Measurements from ENCODE around the gene STXBP4. TPM values are rescaled to one million over a fixed set of nuclear protein-coding genes. Genes with fewer than 3 reads are reported as not detected.

Gene STXBP4
- total RNA-seq, 5 donors from 2014 or later (not counting 1 experiment from before 2014, with no cell fraction given), result 5.7 to 10.6 (median 9.1) TPM

GRCh38 chr17:55201308-55201932 lies 232.9 kb downstream of the STXBP4 start:
- H3K36me3 Mint-ChIP-seq, result peaks cover 5% of the 10 kb centered on the region
- Histone ChIP-seq H3K4me1 (ENCODE audit: control insufficient read depth in 1 of 2, extremely low read depth in 1 of 2, insufficient read depth in 2 of 2, low read length in 2 of 2) (no peaks in the 10 kb centered on the region), H3K27ac (ENCODE audit: low read length) (no peak overlapping the region), H3K36me3 (ENCODE audit: control insufficient read depth in 2 of 2, extremely low read depth in 1 of 2, insufficient read depth in 1 of 2, low read length in 1 of 2) (no peaks in the 10 kb centered on the region), H3K9me3 (no peaks in the 10 kb centered on the region), H3K4me3 (ENCODE audit: control insufficient read depth in 1 of 2, extremely low read depth in 1 of 2, low read length in 1 of 2) (no peak overlapping the region), H3K27me3 (replicated peaks in 1 of 2; ENCODE audit: control insufficient read depth in 2 of 2, extremely low read depth in 1 of 2, insufficient read depth in 2 of 2, low read length in 1 of 2) (no peaks in the 10 kb centered on the region)
- CTCF ChIA-PET, result no interaction called here
- WGBS (ENCODE audit: insufficient coverage), result 33% methylated on average over 3 of the region's 5 CpGs
- H3K9me3 Mint-ChIP-seq, result peaks cover 0 to 12% (median 4%) of the 10 kb centered on the region in 3 donors
- POLR2A ChIA-PET, result no interaction called here
- no peak overlapping the region for H3K4me3 Mint-ChIP-seq
- no peaks in the 10 kb centered on the region for H3K4me1 Mint-ChIP-seq
- peaks cover 13 to 22% of the 10 kb centered on the region in 2 donors for H3K27me3 Mint-ChIP-seq
- no peak overlapping the region for H3K27ac Mint-ChIP-seq
- no peak for DNase-seq
- ATAC-seq (replicated peaks in 1 of 4), result no peak

GRCh38 chr17:55202896-55203295 lies 234.3 kb downstream of the STXBP4 start:
- H3K4me3 Mint-ChIP-seq, result no peak overlapping the region
- CTCF ChIA-PET, result no interaction called here
- POLR2A ChIA-PET, result no interaction called here

DNA sequence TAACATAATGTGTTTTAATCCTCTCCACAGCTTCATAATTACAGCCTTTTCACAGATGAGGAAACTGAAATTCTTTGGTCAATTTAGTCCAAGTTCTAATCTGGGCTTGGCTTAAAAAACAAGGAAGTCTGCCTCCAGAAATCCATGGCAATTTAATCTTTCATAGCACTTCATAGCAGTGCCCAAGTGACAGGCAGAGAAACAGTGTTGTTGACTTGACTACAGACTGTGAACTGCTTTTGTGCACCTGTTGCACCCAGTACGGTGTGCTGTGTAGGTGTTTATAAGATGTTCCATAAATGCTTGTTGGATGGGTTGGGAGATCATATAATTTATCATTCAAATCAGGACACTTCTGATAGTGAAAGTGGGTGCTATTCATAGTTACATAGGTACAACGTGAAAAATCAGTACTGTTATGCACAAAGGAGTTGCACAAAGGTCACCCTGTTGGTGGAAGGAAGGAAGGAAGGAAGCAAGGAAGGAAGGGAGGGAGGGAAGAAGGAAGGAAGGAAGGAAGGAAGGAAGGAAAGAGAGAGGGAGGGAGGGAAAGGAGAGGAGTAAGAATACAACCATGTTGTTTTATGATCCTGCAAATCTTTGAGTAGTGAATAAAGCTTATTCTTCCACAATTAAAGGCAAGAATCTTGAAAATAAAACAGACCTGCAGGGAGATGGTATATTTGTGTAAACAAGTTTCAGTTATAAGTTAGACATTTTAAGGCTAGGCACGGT lies 239.7 kb downstream of the STXBP4 start:
- Histone ChIP-seq H3K27ac (ENCODE audit: low read length) (no peak overlapping the region), H3K36me3 (ENCODE audit: control insufficient read depth in 2 of 2, extremely low read depth in 1 of 2, insufficient read depth in 1 of 2, low read length in 1 of 2) (no peaks in the 10 kb centered on the region), H3K4me3 (ENCODE audit: control insufficient read depth in 1 of 2, extremely low read depth in 1 of 2, low read length in 1 of 2) (no peak overlapping the region), H3K27me3 (replicated peaks in 1 of 2; ENCODE audit: control insufficient read depth in 2 of 2, extremely low read depth in 1 of 2, insufficient read depth in 2 of 2, low read length in 1 of 2) (no peaks in the 10 kb centered on the region), H3K4me1 (ENCODE audit: control insufficient read depth in 1 of 2, extremely low read depth in 1 of 2, insufficient read depth in 2 of 2, low read length in 2 of 2) (no peaks in the 10 kb centered on the region), H3K9me3 (no peaks in the 10 kb centered on the region)
- H3K27me3 Mint-ChIP-seq, result peaks cover 7 to 10% of the 10 kb centered on the region in 2 donors
- 83% methylated on average over 1 of the region's 3 CpGs for WGBS (ENCODE audit: insufficient coverage)
- H3K36me3 Mint-ChIP-seq, result peaks cover 5% of the 10 kb centered on the region
- ATAC-seq (replicated peaks in 1 of 4), result no peak
- ChIA-PET POLR2A (no interaction called here), CTCF (no interaction called here)
- H3K27ac Mint-ChIP-seq, result no peak overlapping the region
- peaks cover 0 to 12% (median 4%) of the 10 kb centered on the region in 3 donors for H3K9me3 Mint-ChIP-seq
- H3K4me3 Mint-ChIP-seq, result no peak overlapping the region
- DNase-seq, result no peak
- peaks cover 0 to 6% (median 3%) of the 10 kb centered on the region in 3 donors for H3K4me1 Mint-ChIP-seq

More at GRCh38 chr17:55202896-55203295, 234.3 kb downstream of the STXBP4 start:
- no peak overlapping the region for H3K27ac Mint-ChIP-seq
- no peaks in the 10 kb centered on the region for H3K36me3 ChIP-seq (ENCODE audit: control insufficient read depth in 2 of 2, extremely low read depth in 1 of 2, insufficient read depth in 1 of 2, low read length in 1 of 2)
- no CpG with 5 or more reads among the region's 2 CpGs for WGBS (ENCODE audit: insufficient coverage)
- H3K9me3 Mint-ChIP-seq, result peaks cover 0 to 12% (median 4%) of the 10 kb centered on the region in 3 donors
- no peaks in the 10 kb centered on the region for H3K9me3 ChIP-seq
- ATAC-seq (replicated peaks in 1 of 4) (no peak), DNase-seq (no peak)
- no peak overlapping the region for H3K27ac ChIP-seq (ENCODE audit: low read length)
- H3K4me1 ChIP-seq (ENCODE audit: control insufficient read depth in 1 of 2, extremely low read depth in 1 of 2, insufficient read depth in 2 of 2, low read length in 2 of 2), result no peaks in the 10 kb centered on the region
- H3K36me3 Mint-ChIP-seq, result peaks cover 5% of the 10 kb centered on the region
- no peaks in the 10 kb centered on the region for H3K4me1 Mint-ChIP-seq
- H3K27me3 Mint-ChIP-seq, result peaks cover 14 to 15% of the 10 kb centered on the region in 2 donors
- H3K27me3 ChIP-seq (replicated peaks in 1 of 2; ENCODE audit: control insufficient read depth in 2 of 2, extremely low read depth in 1 of 2, insufficient read depth in 2 of 2, low read length in 1 of 2), result no peaks in the 10 kb centered on the region
- no peak overlapping the region for H3K4me3 ChIP-seq (ENCODE audit: control insufficient read depth in 1 of 2, extremely low read depth in 1 of 2, low read length in 1 of 2)

- DNase-seq, result no peak
- Mint-ChIP-seq H3K27me3 (peaks cover 4 to 9% of the 10 kb centered on the region in 2 donors), H3K4me1 (peaks cover 0 to 6% (median 3%) of the 10 kb centered on the region in 3 donors), H3K36me3 (no peaks in the 10 kb centered on the region), H3K4me3 (no peak overlapping the region), H3K27ac (no peak overlapping the region), H3K9me3 (no peaks in the 10 kb centered on the region)
- H3K4me3 ChIP-seq (ENCODE audit: control insufficient read depth in 1 of 2, extremely low read depth in 1 of 2, low read length in 1 of 2), result no peak overlapping the region
- H3K4me1 ChIP-seq (ENCODE audit: control insufficient read depth in 1 of 2, extremely low read depth in 1 of 2, insufficient read depth in 2 of 2, low read length in 2 of 2), result no peaks in the 10 kb centered on the region
- no peaks in the 10 kb centered on the region for H3K9me3 ChIP-seq
- ChIA-PET POLR2A (interaction anchor here in 1 of 2 donors (0.6 kb wide), 1 partner anchor 1902 kb away, joined by 3 read pairs; no protein-coding TSS in a partner anchor), CTCF (no interaction called here)
- H3K27ac ChIP-seq (ENCODE audit: low read length), result no peak overlapping the region
- no peaks in the 10 kb centered on the region for H3K36me3 ChIP-seq (ENCODE audit: control insufficient read depth in 2 of 2, extremely low read depth in 1 of 2, insufficient read depth in 1 of 2, low read length in 1 of 2)
- no peaks in the 10 kb centered on the region for H3K27me3 ChIP-seq (replicated peaks in 1 of 2; ENCODE audit: control insufficient read depth in 2 of 2, extremely low read depth in 1 of 2, insufficient read depth in 2 of 2, low read length in 1 of 2)
- ATAC-seq (replicated peaks in 1 of 4), result no peak
- WGBS (ENCODE audit: insufficient coverage), result no CpG with 5 or more reads among the region's 1 CpG
Observed at GRCh38 chr17:55210292-55210691, 241.7 kb downstream of the STXBP4 start.

DNA sequence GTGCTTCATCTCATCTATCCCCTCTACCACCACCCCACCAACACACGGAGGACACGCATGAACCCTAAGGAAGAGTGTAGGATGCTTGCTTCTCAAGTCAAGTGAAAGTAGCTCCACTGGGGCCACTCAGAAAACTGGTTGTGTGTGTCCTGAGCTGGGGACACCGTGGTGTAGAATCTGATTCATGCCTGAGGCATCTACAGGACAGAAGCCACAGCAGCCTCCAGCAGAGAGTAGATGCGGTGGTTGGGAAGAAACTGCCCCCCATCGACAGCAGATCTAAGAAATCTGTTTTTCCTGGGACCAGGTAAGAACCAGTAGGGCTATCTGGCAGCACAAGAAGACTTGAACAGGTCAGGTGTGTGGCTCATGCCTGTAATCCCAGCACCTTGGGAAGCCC lies 244.3 kb downstream of the STXBP4 start:
- Mint-ChIP-seq H3K4me3 (no peak overlapping the region), H3K9me3 (no peaks in the 10 kb centered on the region), H3K27me3 (peaks cover 4 to 5% of the 10 kb centered on the region in 2 donors), H3K27ac (no peak overlapping the region), H3K4me1 (peaks cover 2 to 6% (median 5%) of the 10 kb centered on the region in 3 donors), H3K36me3 (peaks cover 2% of the 10 kb centered on the region)
- Histone ChIP-seq H3K27me3 (replicated peaks in 1 of 2; ENCODE audit: control insufficient read depth in 2 of 2, extremely low read depth in 1 of 2, insufficient read depth in 2 of 2, low read length in 1 of 2) (no peaks in the 10 kb centered on the region), H3K27ac (ENCODE audit: low read length) (no peak overlapping the region), H3K4me1 (ENCODE audit: control insufficient read depth in 1 of 2, extremely low read depth in 1 of 2, insufficient read depth in 2 of 2, low read length in 2 of 2) (no peaks in the 10 kb centered on the region), H3K9me3 (no peaks in the 10 kb centered on the region), H3K36me3 (ENCODE audit: control insufficient read depth in 2 of 2, extremely low read depth in 1 of 2, insufficient read depth in 1 of 2, low read length in 1 of 2) (no peaks in the 10 kb centered on the region), H3K4me3 (ENCODE audit: control insufficient read depth in 1 of 2, extremely low read depth in 1 of 2, low read length in 1 of 2) (no peak overlapping the region)
- DNase-seq, result no peak
- no peak for ATAC-seq (replicated peaks in 1 of 4)
- WGBS (ENCODE audit: insufficient coverage), result 78% methylated on average over 3 of the region's 5 CpGs
- POLR2A ChIA-PET, result no interaction called here
- CTCF ChIA-PET, result no interaction called here

DNA sequence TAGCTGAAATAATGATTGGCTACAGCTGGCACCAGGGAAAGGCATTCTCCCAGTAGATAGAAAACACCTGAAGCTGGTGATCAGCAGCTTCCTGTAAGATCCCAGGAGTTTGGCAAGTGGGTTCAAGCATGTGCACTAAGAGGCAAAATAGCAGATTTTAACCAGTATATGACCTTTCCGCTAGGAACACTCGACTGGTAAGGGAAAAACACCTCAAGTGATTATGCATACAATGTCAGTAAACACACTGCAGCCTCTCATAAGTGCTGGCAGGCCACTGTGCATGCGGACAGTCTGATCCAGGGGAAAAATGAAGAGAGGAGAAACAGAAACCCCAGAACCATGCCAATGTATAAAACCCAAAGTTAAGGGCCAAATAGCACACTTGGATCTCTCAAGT lies 247.1 kb downstream of the STXBP4 start:
- Histone ChIP-seq H3K27me3 (replicated peaks in 1 of 2; ENCODE audit: control insufficient read depth in 2 of 2, extremely low read depth in 1 of 2, insufficient read depth in 2 of 2, low read length in 1 of 2) (no peaks in the 10 kb centered on the region), H3K9me3 (no peaks in the 10 kb centered on the region), H3K27ac (ENCODE audit: low read length) (no peak overlapping the region), H3K4me1 (ENCODE audit: control insufficient read depth in 1 of 2, extremely low read depth in 1 of 2, insufficient read depth in 2 of 2, low read length in 2 of 2) (no peaks in the 10 kb centered on the region), H3K36me3 (ENCODE audit: control insufficient read depth in 2 of 2, extremely low read depth in 1 of 2, insufficient read depth in 1 of 2, low read length in 1 of 2) (no peaks in the 10 kb centered on the region), H3K4me3 (ENCODE audit: control insufficient read depth in 1 of 2, extremely low read depth in 1 of 2, low read length in 1 of 2) (no peak overlapping the region)
- peaks cover 0 to 5% of the 10 kb centered on the region in 2 donors for H3K27me3 Mint-ChIP-seq
- no peak overlapping the region for H3K27ac Mint-ChIP-seq
- no peak overlapping the region for H3K4me3 Mint-ChIP-seq
- DNase-seq, result no peak
- H3K9me3 Mint-ChIP-seq, result no peaks in the 10 kb centered on the region
- no peak for ATAC-seq (replicated peaks in 1 of 4)
- H3K4me1 Mint-ChIP-seq, result peaks cover 0 to 2% (median 2%) of the 10 kb centered on the region in 3 donors
- CTCF ChIA-PET, result no interaction called here
- 80% methylated on average over 1 of the region's 3 CpGs for WGBS (ENCODE audit: insufficient coverage)
- POLR2A ChIA-PET, result no interaction called here
- H3K36me3 Mint-ChIP-seq, result peaks cover 2% of the 10 kb centered on the region

All from T-cell (primary cell).